HepG2 (cell line): Measurements from ENCODE around the gene MSRB2. TPM values are rescaled to one million over a fixed set of nuclear protein-coding genes. Genes with fewer than 3 reads are reported as not detected.
A peak's percentile ranks its signal among the peaks of the same experiment; 100 is the strongest.

Experiments
- ATAC-seq: fragments of 200-7000 bp; cut with Tn5 transposase; 3 replicates; pipeline ENCODE4 v1.9.1; 2020; ENCODE audit warnings: mild to moderate bottlenecking, moderate library complexity
- BruUV-seq: library from RNA; stranded (reverse); fragments of 400-500 nt; replicated peaks from 2 replicates; lab custom pipeline; 2021; lab: Mats Ljungman, UMichigan
- CTCF ChIA-PET: fragments of 300-600 bp; formaldehyde crosslinking; extraction: SDS; loops from one replicate; lab custom pipeline; 2021; ENCODE audit warnings: low total read pairs, inconsistent platforms, low intra/inter-chr PET ratio; lab: Yijun Ruan, JAX
- POLR2A ChIA-PET: fragments of 350-600 bp; sonication (Branson Sonifier 250); formaldehyde crosslinking; loops from one replicate; lab custom pipeline; 2020; ENCODE audit warnings: antibody characterized with exemption, inconsistent platforms; lab: Yijun Ruan, JAX
- DNase-seq: peaks from one replicate; pipeline ENCODE4 v3.0.0-alpha.2; 2015; ENCODE audit warnings: low spot score
- FAIRE-seq: peaks from 3 replicates; lab custom pipeline; 2011; peaks lifted over from hg19 to GRCh38; lab: Jason Lieb, UNC
- H2AFZ ChIP-seq: one replicate; pipeline ENCODE4 v1.6.1; 2011; ENCODE audit warnings: low read length, inconsistent platforms
- H3K27ac ChIP-seq: fragments of 300-600 bp; 3 replicates; pipeline ENCODE4 v1.8.0; 2011; ENCODE audit warnings: mixed run types, mild to moderate bottlenecking, mixed read lengths, low read length, inconsistent platforms; ENCODE audit not compliant: insufficient read depth; ENCODE audit errors: extremely low read length
- H3K27me3 ChIP-seq, 2 experiments: fragments of 200-600 bp in 1 of 2; 2 replicates in 1 of 2; 3 replicates in 1 of 2; pipeline versions ENCODE4 v1.6.0 to v1.8.0; 2011; ENCODE audit warnings: low read length in 2 of 2, mild to moderate bottlenecking in 2 of 2, moderate library complexity in 2 of 2, inconsistent platforms in 1 of 2; ENCODE audit not compliant: insufficient read depth in 2 of 2, control insufficient read depth in 1 of 2
- H3K36me3 ChIP-seq, 2 experiments: fragments of 200-600 bp in 1 of 2; replicated peaks in 1 of 2; 2 replicates in 1 of 2; 3 replicates in 1 of 2; pipeline versions ENCODE4 v1.5.1 to v1.8.0; 2011; ENCODE audit warnings: low read length in 2 of 2, inconsistent platforms in 1 of 2; ENCODE audit not compliant: insufficient read depth in 2 of 2, control insufficient read depth in 1 of 2
- H3K4me1 ChIP-seq: 2 replicates; pipeline ENCODE4 v1.5.1; 2012; ENCODE audit warnings: low read length, inconsistent platforms; ENCODE audit not compliant: insufficient read depth
- H3K4me2 ChIP-seq: 2 replicates; pipeline ENCODE4 v1.6.0; 2011; ENCODE audit warnings: low read depth, low read length, inconsistent platforms
- H3K4me3 ChIP-seq, 3 experiments: fragments of 200-600 bp in 1 of 3; sonication (generic), shearing (Covaris generic) in 1 of 3; replicated peaks in 1 of 3; 2 replicates each; pipeline ENCODE4 v1.5.1; 2011 to 2016; ENCODE audit warnings: low read length in 3 of 3, inconsistent platforms in 2 of 3, low read depth in 2 of 3, mild to moderate bottlenecking in 2 of 3, control low read depth in 1 of 3, mixed read lengths in 1 of 3; ENCODE audit not compliant: insufficient read depth in 1 of 3
- H3K79me2 ChIP-seq: one replicate; pipeline ENCODE4 v1.6.1; 2011; ENCODE audit warnings: low read length, inconsistent platforms; ENCODE audit not compliant: insufficient read depth
- H3K9ac ChIP-seq: 2 replicates; pipeline ENCODE4 v1.6.0; 2011; ENCODE audit warnings: mild to moderate bottlenecking, low read depth, low read length, inconsistent platforms; ENCODE audit not compliant: insufficient read depth
- H3K9me3 ChIP-seq: 2 replicates; pipeline ENCODE4 v1.5.1; 2012; ENCODE audit warnings: mild to moderate bottlenecking, low read length
- H4K20me1 ChIP-seq: 2 replicates; pipeline ENCODE4 v1.6.0; 2011; ENCODE audit warnings: inconsistent platforms, mild to moderate bottlenecking, low read length, moderate library complexity; ENCODE audit not compliant: insufficient read depth
- CTCF ChIP-seq: sonication (generic); formaldehyde crosslinking; IDR thresholded peaks from 2 replicates; pipeline ENCODE4 v1.5.0; 2020; ENCODE audit warnings: mild to moderate bottlenecking, missing genetic modification reagents, moderate library complexity
- SIN3A ChIP-seq: IDR thresholded peaks from 2 replicates; pipeline ENCODE4 v1.6.1; 2011; ENCODE audit warnings: low read depth, mild to moderate bottlenecking, control low read depth, low read length, borderline replicate concordance
- SMC3 ChIP-seq: IDR thresholded peaks from 2 replicates; pipeline ENCODE4 v1.6.1; 2011; ENCODE audit warnings: low read length, improper control_type of control experiment
- SP140L ChIP-seq: sonication (generic); formaldehyde crosslinking; IDR thresholded peaks from 2 replicates; pipeline ENCODE4 v1.4.0; 2020; ENCODE audit warnings: missing genetic modification reagents, borderline replicate concordance
- STAG1 ChIP-seq: sonication (generic); formaldehyde crosslinking; IDR thresholded peaks from 2 replicates; pipeline ENCODE4 v1.4.0; 2020; ENCODE audit warnings: missing genetic modification reagents
- TRIM22 ChIP-seq: fragments of 450-650 bp; IDR thresholded peaks from 2 replicates; pipeline ENCODE4 v1.6.1; 2017
- ZGPAT ChIP-seq: IDR thresholded peaks from 2 replicates; pipeline ENCODE4 v1.6.1; 2016; ENCODE audit warnings: mild to moderate bottlenecking
- ZNF10 ChIP-seq: sonication (generic); formaldehyde crosslinking; IDR thresholded peaks from 2 replicates; pipeline ENCODE4 v1.4.0; 2020; ENCODE audit warnings: mild to moderate bottlenecking, low read depth, missing genetic modification reagents, borderline replicate concordance
- WGBS: methylation state at CpG from one replicate; pipeline ENCODE4 v1.1.6; 2017; ENCODE audit warnings: low lambda C conversion rate; 5-methylcytosine and 5-hydroxymethylcytosine counted together
- in situ Hi-C: cut with HindIII; loops from 2 replicates; pipeline ENCODE4 v1.10.0; 2017; ENCODE audit warnings: low pct_unique_long_range_greater_than_20kb; ENCODE audit not compliant: extremely low pct_ligation_motif_present
- intact Hi-C: fragments of 100-400 bp; cut with micrococcal nuclease; formaldehyde crosslinking; loops from one replicate; pipeline ENCODE4 v1.10.0; 2022; ENCODE audit not compliant: unreplicated experiment
- polyA plus RNA-seq, 8 experiments: library from polyadenylated mRNA; depleted of rRNA in 3 of 8; stranded (reverse) in 7 of 8; unstranded in 1 of 8; fragments of >200 nt; fragmentation: Illumina TruSeq in 4 of 8; extraction: Trizol in 4 of 8; gene quantifications; 2 replicates each; pipeline versions ENCODE4 v1.2.1 to v1.2.3, GENCODE V29; 2011 to 2016; ENCODE audit warnings: low read depth in 4 of 8, missing spikeins in 1 of 8, mixed read lengths in 1 of 8; ENCODE audit not compliant: insufficient read depth in 1 of 8
- total RNA-seq, 5 experiments: library from RNA; depleted of rRNA; stranded (reverse); fragments of >200 nt; fragmentation: Illumina TruSeq; extraction: Trizol; gene quantifications; 2 replicates each; pipeline ENCODE4 v1.2.3, GENCODE V29; 2016; ENCODE audit warnings: low read depth in 1 of 5

MSRB2 gene
- total and polyA plus RNA-seq, 2 of the 13 experiments (the other 11 are each of a cell fraction or from before 2014, with no cell fraction given) = 8.3 to 22.1 TPM

- no peak for TF ChIP-seq SP140L (CRISPR knock-in tag)
- peak; percentile 6; the same call in 1 of the 2 replicates for TF ChIP-seq STAG1 (CRISPR knock-in tag)
- peak; percentile 40 for TF ChIP-seq CTCF (CRISPR knock-in tag)
- TF ChIP-seq SMC3 = peak; percentile 3; the same call in 1 of the 2 replicates
- H3K36me3 ChIP-seq = no peaks in the 10 kb centered on the region
These were observed 13.5 kb upstream of the MSRB2 start for GRCh38 chr10:23081891-23082290.

GRCh38 chr10:23088609-23089008 lies 6.8 kb upstream of the MSRB2 start:
- no peak for FAIRE-seq
- Histone ChIP-seq H3K4me2 (no peak overlapping the region), H4K20me1 (no peaks in the 10 kb centered on the region)
- intact Hi-C loops = no loop called here
- POLR2A ChIA-PET = no interaction called here
- TF ChIP-seq ZGPAT (CRISPR knock-in tag) (no peak), SIN3A (no peak), ZNF10 (no peak), TRIM22 (no peak)
- TF ChIP-seq, all 625 proteins: peak for 0
- H3K27ac ChIP-seq = no peak overlapping the region
- H2AFZ ChIP-seq = no peak overlapping the region
- no peak for DNase-seq
- H3K79me2 ChIP-seq = no peaks in the 10 kb centered on the region
- ATAC-seq = no peak
- no peaks in the 10 kb centered on the region for H3K9me3 ChIP-seq
- no peaks in the 10 kb centered on the region for H3K27me3 ChIP-seq
- BruUV-seq = no TSS peak
- CTCF ChIA-PET = no interaction called here
- H3K36me3 ChIP-seq = no peaks in the 10 kb centered on the region
- no peak overlapping the region for H3K9ac ChIP-seq
- H3K4me3 ChIP-seq = no peak overlapping the region
- in situ Hi-C loops = no loop called here
- H3K4me1 ChIP-seq = no peaks in the 10 kb centered on the region

More at GRCh38 chr10:23081891-23082290, 13.5 kb upstream of the MSRB2 start:
- in situ Hi-C loops (no loop called here), intact Hi-C loops (loop anchor here (2.0 to 5.0 kb wide), 2 partner anchors 77 to 210 kb away; no protein-coding TSS in a partner anchor)
- Histone ChIP-seq H3K79me2 (no peaks in the 10 kb centered on the region), H3K27ac (no peak overlapping the region), H3K9me3 (no peaks in the 10 kb centered on the region), H3K4me1 (no peaks in the 10 kb centered on the region), H3K4me3 (no peak overlapping the region), H2AFZ (no peak overlapping the region), H3K4me2 (no peak overlapping the region), H3K27me3 (peaks cover 2 to 23% of the 10 kb centered on the region in 2 experiments; a peak in 4 of 5 replicates), H4K20me1 (no peaks in the 10 kb centered on the region), H3K9ac (no peak overlapping the region)
- ChIA-PET CTCF (no interaction called here), POLR2A (no interaction called here)
- no TSS peak for BruUV-seq
- ATAC-seq = peak; percentile 76
- FAIRE-seq = peak; percentile 46
- DNase-seq = peak; percentile 23
- WGBS = 6% methylated on average over 4 of the region's 4 CpGs
